GM18508 (cell line): ENCODE results near the gene CACNB4.
"Not testable (repeated sequence)": the region's sequence is repeated elsewhere in the genome, so short reads cannot be mapped to it uniquely, and the experiment has no call there.

Experiments
- ATAC-seq: cut with Tn5 transposase; IDR thresholded peaks from one replicate; pipeline ENCODE4 v1.9.1; 2021; ENCODE audit warnings: moderate number of reproducible peaks; ENCODE audit not compliant: insufficient read depth, unreplicated experiment

The CACNB4 gene

DNA sequence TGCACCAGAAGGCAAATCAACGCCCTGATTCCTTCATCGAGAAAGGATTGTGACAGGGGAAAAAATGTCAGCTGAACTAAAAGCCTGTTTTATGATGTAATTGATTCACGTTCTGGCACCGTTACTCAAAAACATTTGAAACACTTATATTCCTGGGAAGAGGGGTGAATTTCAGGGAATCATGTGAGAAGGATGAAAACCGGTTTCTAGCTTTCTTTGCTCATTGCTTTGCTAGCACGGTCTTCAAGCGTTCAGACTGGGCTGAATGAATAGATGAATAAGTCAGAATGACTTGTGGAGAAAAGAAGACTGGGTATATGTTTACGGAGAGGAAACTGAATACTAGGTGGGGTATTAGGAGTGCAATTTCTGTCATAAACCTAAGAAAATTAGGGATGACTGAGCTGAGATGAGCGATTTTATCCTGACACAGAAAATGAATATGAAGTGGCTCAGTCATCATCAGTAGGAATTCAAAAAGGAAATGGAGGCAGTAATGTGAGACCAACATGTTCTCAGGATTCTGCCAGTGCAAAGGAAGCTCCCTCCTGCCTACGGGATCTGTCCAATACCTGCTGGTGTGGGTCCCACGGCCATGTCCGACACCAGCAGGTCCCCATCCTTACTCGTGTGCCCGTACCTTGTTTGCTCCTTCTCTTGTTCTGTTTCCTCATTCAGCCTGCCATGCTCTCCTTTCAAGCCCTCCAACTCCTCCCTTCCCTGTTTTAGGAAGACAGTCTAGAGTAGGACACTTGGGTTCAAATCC is 146.0 kb downstream of the CACNB4 start:
- ATAC-seq, result no peak

DNA sequence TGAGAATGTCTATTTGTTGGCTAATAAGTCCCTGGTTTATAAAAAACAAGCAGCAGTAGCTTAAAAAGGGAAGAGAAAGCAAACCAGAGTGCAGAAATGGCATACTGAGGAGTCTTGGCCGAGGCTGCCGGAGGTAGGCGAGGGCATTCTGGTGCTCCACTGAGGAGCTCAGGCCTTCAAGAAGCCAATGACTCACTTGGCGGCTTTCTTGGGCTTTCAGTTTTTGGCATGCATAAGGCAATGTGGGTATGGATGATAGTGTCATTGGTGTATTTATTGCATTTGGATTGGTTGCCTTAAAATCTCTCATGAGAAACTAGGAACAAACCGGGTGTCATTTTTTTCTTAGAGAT is 151.1 kb downstream of the CACNB4 start:
- ATAC-seq, result no peak

DNA sequence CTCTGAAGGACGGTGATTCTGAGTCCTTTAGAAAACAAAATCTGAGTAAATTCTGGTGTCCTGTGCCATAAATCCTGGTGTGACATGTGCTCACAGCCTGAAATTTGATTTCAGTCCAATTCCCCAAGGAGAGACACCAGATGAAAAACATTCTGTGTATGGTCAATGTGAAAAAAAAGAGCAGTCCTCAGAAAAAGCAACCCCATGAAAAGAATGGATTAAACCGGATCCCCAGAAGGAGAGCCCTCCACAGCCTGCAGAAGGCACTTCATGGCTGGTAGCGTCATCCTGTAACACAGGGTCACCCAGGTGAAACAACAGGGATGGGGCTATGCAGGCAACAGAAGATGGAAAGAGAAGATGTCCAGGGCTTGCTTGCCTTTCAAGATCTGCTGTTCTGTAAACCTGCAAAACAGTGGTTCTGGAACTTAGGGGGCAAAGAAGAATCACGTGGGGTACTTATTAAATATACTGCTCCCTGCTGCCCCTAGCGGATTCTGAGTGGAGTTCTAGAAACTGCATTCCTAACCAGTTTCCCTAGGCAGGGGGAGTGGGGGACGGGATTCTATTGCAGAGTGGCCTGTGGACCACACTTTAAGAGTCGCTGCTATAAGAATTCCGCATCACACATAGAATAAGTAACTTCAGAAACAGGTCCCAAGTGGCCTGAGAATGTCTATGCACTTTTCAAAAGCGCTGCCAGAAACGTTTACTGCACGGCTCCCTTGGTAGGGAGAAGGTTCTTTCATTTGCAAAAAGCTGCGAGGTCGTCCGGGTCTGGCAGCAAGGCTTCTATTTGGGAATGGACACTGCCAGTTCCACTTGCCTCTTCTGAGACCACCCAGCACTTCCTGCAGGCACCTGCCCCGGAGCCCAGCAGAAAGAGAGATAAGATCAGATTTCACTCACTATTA is 151.7 kb downstream of the CACNB4 start:
- no peak for ATAC-seq

DNA sequence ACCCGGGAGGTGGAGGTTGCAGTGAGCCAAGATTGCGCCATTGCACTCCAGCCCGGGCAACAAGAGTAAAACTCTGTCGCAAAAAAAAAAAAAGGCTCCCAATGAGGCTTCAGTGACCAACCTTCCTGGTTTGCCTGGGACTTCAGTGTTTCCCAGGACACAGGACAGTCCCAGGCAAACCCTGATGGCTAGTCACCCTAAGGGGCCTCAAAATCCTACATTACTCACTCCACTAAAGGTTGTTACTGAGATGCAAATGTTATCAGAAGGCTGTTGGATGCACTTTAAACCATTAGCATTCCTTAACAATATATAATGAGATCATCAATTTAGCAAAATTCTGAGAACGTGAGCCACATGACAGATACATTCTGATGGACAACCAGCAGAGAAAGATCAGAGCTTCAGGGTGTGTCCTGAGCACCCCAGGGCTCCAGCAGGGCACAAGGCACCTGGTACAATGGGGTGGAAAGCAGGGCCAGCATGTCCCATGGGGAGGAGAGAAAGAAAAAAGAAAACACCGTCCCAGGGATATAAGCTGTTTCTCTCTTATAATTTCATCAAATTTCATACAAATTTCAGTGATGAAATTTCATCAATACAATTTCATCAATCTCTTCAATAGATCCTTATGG is 152.5 kb downstream of the CACNB4 start:
- ATAC-seq, result no peak

DNA sequence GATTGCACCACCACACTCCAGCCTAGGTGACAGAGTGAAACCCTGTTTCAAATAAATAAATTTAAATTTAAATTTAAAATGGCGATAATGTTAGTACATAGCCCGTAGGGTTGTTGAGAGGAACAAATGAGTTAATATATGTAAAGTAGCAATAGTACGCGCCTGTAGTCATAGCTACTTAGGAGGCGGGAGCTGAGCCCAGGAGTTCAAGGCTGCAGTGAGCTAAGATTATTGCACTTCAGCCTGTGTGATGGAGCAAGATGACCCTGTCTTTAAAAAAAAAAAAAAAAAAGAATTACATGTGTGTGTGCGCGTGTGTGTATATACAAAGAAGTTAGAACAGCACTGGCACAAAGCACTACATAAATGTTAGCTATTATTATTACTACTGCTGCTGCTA is 153.2 kb downstream of the CACNB4 start:
- ATAC-seq, result no peak

DNA sequence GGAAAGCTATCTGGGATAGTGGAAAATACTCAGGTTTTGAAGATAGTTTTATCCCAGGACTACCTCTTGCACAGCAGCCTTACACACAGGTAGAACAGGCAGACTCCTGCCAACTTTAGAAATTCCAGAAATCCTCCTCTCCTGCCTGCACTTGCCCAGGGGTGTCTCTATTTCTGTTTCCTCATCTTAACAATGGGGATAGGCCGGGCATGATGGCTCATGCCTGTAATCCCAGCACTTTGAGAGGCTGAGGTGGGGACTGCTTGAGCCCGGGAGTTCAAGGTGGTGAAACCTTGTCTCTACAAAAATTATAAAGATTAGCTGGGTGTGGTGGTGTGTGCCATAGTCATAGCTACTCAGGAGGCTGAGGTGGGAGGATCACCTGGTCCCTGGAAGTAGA is 153.7 kb downstream of the CACNB4 start:
- no peak for ATAC-seq

DNA sequence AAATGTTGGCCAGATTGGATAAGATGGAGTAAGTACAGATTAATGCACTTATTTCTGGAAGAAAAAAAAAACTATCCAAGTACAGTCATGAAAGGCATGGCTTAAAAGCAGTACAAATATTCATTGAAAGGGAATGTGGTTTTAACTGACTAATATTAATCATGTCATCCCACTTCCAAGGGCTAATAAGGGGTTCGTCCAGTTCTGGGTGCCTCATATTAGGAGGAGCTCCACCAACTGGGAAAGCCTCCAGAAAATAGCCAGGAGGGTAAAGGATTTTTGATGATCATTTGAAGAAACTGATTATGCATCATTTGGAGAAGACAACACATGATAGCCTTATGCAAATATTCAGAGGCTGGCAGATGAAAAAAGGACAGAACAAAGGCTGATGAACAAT is 155.4 kb downstream of the CACNB4 start:
- no peak for ATAC-seq

DNA sequence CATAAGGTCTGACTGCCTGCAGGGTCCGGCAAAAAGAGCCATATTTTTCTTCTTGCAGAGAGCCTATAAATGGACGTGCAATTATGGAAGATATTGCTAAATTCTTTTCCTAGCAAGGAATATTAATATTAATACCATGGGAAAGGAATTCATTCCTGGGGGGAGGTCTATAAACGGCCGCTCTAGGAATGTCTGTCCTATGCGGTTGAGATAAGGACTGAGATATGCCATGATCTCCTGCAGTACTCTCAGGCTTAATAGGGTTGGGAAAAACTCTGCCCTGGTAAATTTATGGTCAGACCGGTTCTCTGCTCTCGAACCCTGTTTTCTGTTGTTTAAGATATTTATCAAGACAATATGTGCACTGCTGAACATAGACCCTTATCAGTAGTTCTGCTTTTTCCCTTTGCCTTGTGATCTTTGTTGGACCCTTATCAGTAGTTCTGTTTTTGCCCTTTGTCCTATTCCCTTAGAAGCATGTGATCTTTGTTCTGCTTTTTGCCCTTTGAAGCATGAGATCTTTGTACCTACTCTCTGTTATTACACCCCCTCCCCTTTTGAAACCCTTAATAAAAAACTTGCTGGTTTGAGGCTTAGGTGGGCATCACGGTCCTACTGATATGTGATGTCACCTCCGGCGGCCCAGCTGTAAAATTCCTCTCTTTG is 156.2 kb downstream of the CACNB4 start:
- not testable (repeated sequence) for ATAC-seq

DNA sequence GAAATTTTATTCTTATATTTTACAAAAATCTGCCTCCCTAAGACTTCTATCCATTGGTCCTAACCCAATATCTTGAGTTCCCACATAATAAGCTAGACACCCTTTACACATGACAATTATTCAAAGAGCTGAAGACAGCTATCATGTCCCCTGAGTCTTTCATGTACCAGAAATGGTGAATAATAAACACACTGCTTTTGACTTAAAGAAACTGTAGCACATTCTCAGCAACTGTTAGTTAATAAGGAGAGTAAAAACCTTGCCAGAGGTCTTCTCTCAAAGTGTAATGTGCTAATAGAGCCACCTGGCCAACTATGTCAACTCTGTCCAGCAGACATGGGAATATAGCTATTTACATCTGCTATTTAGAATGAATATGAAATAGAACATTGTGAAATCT is 160.9 kb downstream of the CACNB4 start:
- no peak for ATAC-seq

DNA sequence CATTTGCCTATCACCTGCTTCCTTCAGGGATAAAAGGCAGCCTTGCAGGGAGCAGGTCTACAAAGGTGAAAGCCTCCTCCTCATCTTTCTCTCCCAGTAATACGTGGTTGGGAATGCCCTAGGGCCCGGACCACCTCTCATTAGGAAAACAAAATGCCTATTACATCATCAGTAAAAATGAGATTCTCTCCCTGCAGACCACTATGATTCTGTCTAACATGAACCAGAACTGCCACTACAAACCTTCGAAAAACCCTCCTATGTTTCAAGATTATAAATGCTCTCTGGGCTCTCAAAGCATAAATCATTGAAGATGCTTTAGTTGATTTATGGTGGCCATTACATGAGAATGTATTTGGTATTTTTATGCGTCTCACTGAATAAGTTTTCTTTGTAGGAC is 162.2 kb downstream of the CACNB4 start:
- ATAC-seq, result no peak

DNA sequence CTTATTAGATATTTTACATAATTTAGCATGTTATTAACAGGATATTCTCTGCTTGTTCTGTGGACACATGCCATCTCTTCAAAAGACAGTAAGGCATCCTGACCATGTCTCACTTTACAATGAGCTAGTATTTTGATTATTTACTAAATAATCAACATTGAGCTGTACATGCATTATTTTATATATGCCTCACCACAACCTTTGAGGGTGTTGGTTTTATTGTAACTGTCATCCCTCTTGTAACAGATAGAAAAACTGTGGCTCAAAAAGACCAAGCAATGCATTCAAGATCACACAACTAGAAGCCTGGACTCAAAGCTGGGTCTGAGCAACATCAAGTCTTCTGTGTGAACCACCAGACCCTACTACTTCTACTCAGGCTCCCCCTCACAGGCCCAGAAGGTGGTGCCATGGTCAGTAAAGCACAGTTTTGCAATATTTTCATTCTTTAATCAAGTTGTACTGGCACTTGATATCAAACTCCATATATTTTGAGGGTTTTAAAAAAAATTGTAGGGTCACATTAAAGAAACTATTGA is 165.5 kb downstream of the CACNB4 start:
- ATAC-seq, result no peak

DNA sequence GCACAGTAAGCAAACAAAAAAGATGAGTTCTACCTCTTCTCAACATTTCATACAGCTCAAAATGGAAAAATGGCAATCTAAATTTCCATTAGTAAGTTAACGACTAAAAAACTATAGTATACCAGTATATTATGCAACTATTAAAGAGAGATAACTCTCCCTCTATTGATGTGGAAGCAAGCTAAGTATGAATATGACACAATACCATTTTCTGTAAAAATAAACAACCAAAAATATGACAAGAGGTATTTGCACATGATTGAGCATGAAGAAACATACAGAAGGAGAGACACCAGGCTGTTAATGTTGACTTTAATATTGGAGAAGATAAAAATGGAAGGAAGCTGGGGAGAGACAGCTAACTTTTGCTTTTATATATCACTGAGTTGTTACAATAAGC is 167.1 kb downstream of the CACNB4 start:
- ATAC-seq, result no peak

DNA sequence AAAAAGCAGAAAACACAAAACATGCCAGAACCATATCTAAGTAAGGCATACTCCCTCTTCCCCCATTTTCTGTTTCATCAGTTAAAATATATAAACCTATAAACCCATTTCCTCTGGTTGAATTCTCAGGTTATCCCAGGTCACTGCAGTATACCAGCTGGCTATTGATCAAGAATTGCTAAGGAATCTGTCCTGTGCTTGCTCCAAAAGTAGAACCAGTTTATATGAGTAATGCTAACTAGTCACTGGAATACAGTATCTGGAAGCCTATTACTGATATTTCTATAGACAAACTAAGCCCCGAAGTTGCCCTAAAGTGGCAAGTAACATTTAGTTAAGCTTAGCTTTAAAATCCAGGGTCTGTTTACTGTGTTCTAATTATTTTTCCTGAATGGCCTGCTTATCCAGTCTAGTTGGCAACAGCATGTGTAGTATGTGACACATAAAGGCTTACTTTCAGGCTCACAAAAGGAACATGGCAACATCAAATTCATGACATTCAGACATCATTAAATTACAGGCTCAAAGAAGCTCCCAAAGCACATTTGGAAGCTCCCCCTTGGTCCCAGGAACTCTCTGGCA is 167.7 kb downstream of the CACNB4 start:
- ATAC-seq, result no peak

DNA sequence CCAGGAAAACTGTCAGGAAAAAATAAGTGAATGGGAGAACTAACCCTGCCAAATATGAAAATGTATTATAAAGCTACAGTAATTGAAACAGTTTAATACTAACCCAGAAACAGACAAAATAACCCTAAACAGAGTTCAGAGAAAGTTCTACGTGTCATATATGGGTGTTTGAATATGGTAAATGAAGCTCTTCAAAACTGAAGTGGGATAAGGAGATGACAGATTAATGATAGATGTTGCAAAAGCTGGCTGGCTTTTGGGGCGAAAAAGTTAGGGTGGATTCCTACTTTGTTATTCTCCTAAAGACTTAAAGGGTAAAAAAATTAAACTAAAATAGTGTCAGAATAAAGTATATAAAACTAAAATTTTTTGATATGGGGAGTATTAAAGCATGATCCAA is 168.8 kb downstream of the CACNB4 start:
- ATAC-seq, result no peak

DNA sequence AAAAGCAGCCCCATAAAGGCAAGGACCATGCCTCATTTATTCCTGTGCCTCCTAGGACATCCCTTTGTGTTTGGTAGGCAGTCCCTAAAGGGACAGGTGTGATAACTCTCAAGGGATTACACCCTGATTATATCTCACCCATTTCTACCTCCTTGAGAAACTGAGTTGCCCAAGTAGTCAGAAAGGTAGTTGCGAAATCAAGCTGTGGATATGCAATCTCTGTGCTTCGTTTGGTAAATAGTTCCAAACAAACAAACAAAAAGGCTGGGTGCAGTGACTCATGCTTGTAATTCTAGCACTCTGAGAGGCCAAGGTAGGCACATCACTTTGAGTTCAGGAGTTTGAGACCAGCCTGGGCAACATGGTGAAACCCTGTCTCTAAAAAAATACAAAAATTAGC is 170.5 kb downstream of the CACNB4 start:
- no peak for ATAC-seq

DNA sequence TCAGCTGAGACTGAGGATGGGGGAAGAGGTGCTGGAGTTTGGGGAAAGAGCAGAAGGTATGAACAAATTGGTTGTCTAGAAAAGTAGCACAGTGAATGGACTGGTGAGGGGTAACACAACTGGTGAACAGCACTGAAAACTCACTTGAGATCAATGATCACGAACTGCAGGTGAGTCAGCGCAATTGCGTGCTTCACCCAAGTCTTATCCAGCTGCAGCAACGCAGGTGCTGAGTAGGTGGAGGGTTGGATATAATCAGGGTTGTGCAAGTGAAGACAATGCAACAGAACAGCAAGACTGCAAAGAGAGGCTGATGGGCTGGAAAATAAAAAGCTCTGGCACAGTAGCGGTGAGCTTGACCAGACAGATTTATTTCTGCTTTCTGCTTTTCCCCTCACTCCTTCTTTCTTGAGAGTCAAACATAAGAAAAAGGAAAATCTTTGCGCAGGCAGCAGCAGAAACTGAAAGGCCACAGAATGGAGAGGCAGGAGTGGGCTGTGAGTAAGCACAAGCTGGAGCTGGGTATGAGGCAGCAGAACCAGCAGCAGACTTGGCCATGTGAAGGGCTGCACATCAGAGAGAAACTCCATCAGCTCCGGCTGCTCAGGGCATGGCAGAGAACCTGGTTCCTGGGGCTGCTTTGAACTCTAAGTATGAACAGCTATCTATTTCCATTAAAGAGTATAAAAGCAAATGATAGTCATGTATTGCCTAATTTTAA is 171.2 kb downstream of the CACNB4 start:
- no peak for ATAC-seq

DNA sequence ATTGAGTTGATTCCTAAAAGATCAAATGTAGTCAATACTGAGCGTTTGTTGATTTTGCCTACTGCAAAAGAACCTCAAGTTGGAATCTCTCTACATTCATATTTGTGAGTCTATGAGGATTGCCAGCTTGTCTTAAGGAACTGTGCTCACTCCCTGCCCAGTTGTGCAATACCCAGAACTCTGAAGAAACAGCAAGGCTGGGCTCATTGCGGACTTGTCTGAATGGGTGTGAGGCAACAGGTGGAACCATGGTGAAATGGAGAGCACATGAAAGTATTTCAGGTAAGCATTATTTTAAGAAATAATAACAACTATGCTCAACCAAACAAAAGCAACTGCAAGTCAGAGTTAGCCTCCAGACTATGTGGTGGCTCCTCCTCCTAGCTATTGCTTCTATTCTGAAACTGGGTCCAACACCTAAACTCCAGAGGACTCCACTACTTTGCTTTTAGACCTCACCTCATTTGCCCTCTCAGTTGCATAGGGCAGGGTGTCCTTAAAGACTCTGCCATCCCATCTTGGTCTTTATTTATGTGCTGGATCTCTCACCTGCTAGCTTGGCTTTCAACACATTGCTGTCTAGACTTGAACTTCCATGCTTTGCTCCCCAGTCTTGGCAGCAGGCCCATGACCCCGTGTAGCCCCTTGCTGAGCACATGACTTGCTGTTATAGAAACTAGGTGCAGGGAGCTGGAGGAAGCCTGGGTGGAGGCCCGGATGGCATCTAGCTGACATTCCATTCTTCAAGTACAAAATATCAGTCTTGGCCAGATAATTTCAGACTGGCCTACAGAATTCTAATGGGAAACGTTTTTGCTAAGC is 175.8 kb downstream of the CACNB4 start:
- ATAC-seq, result no peak

DNA sequence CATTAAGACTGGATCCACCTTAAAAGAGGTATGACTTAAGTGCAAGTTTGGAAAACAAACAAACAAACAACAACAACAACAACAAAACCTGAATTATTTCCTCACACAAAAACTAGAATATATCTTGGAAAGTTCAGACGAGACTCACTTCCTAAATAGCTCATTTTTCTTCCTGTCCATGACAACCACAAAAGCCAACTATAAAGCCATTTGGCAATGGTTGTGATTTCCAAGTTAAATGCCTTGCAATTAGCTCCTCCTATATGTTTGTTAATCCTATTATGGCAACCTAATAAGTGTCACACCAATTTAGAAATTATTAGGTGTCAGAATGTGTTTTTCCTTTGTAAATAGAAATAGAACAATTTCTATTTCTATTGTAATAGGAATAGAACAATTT is 179.1 kb downstream of the CACNB4 start:
- ATAC-seq, result no peak

DNA sequence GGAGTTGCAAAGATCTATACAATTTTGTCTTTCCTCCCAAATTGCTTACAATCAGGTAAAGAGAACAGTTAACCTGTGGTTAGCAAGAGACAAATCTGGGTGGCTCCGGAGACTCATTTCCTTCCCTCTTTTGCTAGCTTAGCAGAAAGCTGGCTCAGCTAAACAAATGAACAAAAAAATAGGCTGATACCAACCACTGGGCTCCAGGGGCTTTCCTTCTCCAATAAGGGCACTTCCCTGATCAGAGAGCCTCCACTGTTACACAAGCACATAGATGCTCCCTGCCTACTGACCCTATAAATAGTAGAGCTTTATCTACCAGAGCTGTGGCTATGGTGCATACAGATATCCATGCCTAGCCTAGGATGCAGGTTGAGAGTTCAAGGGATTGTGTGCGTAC is 180.5 kb downstream of the CACNB4 start:
- ATAC-seq, result no peak
